ENCODE results near the gene PRKACB.
A peak's percentile ranks its signal among the peaks of the same experiment; 100 is the strongest.
"Not testable (repeated sequence)": the region's sequence is repeated elsewhere in the genome, so short reads cannot be mapped to it uniquely, and the experiment has no call there.

Gene PRKACB

GRCh38 chr1:84264961-84265360 is 120.9 kb downstream of the PRKACB start:
- no peak for FAIRE-seq
- DNase-seq (ENCODE audit: insufficient read length, low spot score) = no peak

GRCh38 chr1:84265867-84266266 is 121.8 kb downstream of the PRKACB start:
- DNase-seq (ENCODE audit: insufficient read length, low spot score) (no peak), FAIRE-seq (no peak)

- DNase-seq (ENCODE audit: insufficient read length, low spot score) (no peak), FAIRE-seq (no peak)
Observed at GRCh38 chr1:84266748-84267147, 122.7 kb downstream of the PRKACB start.

GRCh38 chr1:84267476-84267875 is 123.4 kb downstream of the PRKACB start:
- FAIRE-seq (no peak), DNase-seq (ENCODE audit: insufficient read length, low spot score) (no peak)

- no peak for DNase-seq (ENCODE audit: insufficient read length, low spot score)
Observed at GRCh38 chr1:84268346-84268745, 124.3 kb downstream of the PRKACB start.

GRCh38 chr1:84269306-84269705 is 125.2 kb downstream of the PRKACB start:
- DNase-seq (ENCODE audit: insufficient read length, low spot score) (no peak), FAIRE-seq (no peak)

More at GRCh38 chr1:84268346-84268745, 124.3 kb downstream of the PRKACB start:
- FAIRE-seq = no peak

GRCh38 chr1:84271441-84272151 is 127.5 kb downstream of the PRKACB start:
- FAIRE-seq (peak; percentile 97), DNase-seq (ENCODE audit: insufficient read length, low spot score) (peak; percentile 17)

GRCh38 chr1:84272401-84272800 is 128.3 kb downstream of the PRKACB start:
- peak; percentile 85 for FAIRE-seq

GRCh38 chr1:84277343-84278059 is 133.4 kb downstream of the PRKACB start:
- no peak for DNase-seq (ENCODE audit: insufficient read length, low spot score)
- FAIRE-seq = no peak

More at GRCh38 chr1:84272401-84272800, 128.3 kb downstream of the PRKACB start:
- no peak for DNase-seq (ENCODE audit: insufficient read length, low spot score)

GRCh38 chr1:84278905-84279304 is 134.8 kb downstream of the PRKACB start:
- no peak for FAIRE-seq
- DNase-seq (ENCODE audit: insufficient read length, low spot score) = no peak

GRCh38 chr1:84280912-84281311 is 136.8 kb downstream of the PRKACB start:
- no peak for DNase-seq (ENCODE audit: insufficient read length, low spot score)
- no peak for FAIRE-seq

- DNase-seq (ENCODE audit: insufficient read length, low spot score) = no peak
- FAIRE-seq = no peak
Observed at GRCh38 chr1:84282780-84283333, 138.8 kb downstream of the PRKACB start.

GRCh38 chr1:84283381-84283780 is 139.3 kb downstream of the PRKACB start:
- FAIRE-seq = no peak
- no peak for DNase-seq (ENCODE audit: insufficient read length, low spot score)

- no peak for FAIRE-seq
- no peak for DNase-seq (ENCODE audit: insufficient read length, low spot score)
Observed at GRCh38 chr1:84286071-84286470, 142.0 kb downstream of the PRKACB start.

- DNase-seq (ENCODE audit: insufficient read length, low spot score); FAIRE-seq: not testable (repeated sequence)
Observed at GRCh38 chr1:84287389-84287788, 143.3 kb downstream of the PRKACB start.
